TTC549 (cell line): ENCODE results near the gene LHFPL2.
"Not testable (repeated sequence)": the region's sequence is repeated elsewhere in the genome, so short reads cannot be mapped to it uniquely, and the experiment has no call there.

Source experiments
- FAIRE-seq: peaks from 2 replicates; lab custom pipeline; 2012; peaks lifted over from hg19 to GRCh38; lab: Jason Lieb, UNC

Gene LHFPL2

DNA sequence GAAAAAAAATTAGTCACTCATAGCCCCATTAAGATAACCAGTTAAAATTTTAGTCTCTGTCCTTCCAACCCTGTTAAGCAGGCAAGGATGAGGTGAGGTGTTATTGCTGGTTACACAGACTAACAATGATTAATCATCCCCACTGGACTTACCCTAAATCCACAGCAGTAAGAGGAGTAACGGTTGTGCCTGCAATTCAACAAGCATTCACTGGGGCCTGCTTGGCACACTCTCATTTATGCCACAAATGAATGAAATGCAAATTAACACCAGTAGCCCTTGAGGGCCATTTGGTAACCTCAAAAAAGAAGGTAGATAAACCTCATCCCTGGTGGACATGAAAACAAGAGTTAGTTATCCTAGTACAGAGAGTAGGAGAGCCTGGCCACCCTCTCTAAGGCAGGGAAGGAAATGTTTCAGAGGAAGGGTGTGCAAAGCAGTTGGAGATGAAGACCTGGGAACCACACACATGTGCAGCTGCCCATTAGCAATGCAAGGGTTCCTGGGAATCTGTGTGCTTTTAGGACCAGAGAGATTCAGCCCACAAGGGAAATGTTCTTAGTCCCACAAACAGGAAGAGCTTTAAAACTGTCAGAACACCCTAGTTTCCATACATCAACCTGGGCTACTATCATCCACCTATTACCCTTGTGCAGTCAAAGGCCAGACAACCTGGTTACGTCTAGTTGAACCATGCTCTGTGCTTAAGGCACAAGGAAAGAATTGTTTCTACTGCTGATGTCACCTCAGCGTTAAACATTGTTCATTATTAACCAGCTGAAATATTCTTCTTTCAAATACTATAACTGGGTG, 7.7 kb downstream of the LHFPL2 start:
- no peak for FAIRE-seq

DNA sequence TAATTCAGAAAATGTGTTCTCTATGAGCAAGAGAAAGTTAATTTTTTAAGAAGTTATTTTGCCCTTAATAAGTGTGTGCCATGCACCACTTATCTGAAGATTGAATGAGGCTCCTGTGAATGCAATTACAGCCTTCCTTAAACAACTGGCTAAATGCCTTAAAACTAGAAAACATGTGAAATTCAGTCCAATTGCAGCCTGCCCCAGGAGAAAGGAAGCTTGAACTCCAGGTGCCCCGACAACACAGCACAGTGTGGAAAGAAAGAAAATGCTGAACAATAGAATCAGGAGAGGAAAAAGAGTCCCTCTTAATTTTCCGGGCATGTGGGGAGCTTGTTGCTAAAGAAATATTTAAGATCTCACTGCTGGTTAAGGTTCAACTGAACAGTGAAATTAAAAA, 8.8 kb downstream of the LHFPL2 start:
- no peak for FAIRE-seq

DNA sequence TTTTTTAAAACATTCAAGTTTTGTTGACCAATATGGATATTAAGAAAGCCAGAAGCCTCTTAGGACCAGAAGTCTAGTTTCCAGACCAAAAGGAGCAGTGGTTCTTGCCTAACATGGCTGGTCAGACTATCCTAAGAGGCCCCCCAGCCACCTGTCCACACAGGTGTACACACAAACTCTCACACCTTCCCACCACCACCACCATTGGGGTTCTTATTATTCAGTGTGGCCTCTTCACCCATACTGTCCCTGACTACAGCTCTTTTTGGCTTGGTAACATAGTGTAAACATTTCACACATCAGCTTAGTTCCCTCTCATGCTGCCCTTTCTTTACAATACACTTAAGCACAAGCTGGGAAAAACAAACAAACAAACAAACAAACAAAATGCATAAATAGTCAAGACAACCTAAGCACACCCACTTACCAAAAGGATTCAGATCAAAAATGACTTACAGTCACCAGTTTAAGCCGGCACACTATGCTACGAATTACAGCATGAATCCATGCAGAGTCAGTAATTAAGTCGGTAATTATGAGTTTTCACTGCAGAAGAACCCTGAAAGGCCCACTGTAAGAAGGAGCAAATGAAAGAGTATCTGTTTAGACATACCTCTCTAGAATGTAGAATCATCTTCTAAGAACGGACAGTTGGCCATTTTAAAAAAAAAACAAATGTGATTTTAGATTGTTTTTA, 9.5 kb downstream of the LHFPL2 start:
- no peak for FAIRE-seq

DNA sequence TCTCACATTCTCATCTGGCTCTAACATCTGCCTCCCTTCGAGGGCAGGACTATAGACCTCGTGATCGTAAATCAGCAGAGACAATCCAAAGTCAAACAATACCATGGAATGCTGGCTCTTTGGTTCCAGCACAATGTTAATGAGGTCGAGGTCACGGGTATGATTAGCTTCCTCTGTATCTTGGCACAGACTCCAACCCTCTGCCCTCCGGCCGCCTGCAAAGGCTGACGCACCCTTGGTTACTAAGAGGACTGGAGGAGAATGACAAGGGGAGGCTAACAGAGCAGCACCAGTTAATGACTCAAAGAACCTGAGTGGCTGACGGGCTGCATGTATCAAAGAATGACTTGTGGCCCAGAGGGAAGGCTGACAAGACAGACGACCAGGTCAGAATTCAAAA, 10.1 kb downstream of the LHFPL2 start:
- FAIRE-seq, result no peak

DNA sequence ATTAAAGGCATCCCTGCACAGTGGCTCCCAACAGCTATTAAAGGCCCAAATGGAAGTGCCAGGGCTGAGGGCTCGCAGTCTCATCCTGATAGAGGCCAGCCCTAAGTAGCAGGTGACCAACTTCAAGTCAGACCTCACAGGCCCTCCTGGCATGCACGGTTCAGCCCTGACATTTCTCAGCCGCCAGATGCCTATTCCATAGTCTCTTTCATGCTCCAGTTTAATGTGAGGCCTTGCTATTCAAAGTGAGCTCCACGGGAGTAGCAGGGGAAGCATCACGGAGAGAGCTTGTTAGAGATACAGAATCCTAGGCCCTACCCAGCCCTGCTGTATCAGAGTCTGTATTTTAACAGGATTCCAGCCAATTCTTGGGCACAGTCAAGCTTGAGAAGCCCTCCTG, 11.1 kb downstream of the LHFPL2 start:
- FAIRE-seq, result no peak

DNA sequence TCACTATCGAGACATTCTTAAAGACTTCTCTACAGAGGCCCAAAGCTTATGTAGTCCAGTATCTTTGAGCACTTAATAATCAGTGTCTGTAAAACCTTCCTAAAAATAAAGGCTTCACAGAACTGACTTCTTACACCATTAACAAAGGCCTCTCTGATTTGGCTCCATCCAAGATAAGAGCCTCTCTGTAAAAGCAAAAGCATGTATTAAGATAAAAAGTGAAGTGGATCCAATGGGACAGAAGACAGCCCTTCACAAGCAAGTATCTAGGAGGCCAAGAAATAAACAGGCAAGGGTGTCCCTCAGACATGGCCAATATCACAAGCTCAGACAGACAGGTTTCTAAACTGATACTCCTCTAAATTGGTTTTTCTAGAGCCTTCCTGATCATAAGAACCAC, 11.9 kb downstream of the LHFPL2 start:
- no peak for FAIRE-seq

DNA sequence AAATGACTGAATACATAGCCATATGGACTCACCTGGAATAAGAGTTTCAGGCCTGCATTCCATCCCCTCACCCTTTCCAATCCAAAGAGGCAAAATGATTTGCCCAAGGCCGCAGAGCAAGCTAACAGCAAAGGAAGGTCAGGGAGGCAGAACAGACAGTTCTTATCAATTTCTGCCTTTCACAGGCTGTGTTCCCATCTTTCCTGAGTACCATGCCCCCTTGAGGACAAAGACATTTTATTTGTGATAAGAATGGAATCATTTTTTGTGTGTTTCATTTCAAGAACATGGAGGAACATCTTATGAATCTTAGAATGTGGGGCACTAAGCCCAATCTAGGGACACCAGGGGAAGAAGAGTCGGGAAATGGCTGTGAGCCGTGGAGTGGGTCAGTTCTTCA, 13.9 kb downstream of the LHFPL2 start:
- FAIRE-seq, result no peak

DNA sequence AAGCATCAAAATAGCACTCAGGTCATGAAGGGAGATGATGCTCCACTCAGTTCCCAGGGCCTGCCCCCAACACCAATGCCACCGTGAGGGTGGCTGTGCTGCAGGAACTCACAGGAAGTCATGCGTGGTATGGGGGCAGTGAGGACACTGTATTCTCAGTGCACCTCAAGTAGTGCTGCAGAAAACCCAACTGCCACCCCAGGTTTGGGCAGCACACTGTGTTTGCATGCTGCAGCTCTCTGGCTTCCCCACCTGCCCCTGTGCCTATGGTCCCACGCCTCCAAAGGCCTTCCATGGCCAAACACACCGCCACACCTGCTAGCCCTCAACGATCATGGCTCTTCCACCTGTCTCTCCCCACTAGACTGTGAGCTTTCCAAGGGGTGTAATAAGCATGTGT, 14.3 kb downstream of the LHFPL2 start:
- FAIRE-seq, result no peak

DNA sequence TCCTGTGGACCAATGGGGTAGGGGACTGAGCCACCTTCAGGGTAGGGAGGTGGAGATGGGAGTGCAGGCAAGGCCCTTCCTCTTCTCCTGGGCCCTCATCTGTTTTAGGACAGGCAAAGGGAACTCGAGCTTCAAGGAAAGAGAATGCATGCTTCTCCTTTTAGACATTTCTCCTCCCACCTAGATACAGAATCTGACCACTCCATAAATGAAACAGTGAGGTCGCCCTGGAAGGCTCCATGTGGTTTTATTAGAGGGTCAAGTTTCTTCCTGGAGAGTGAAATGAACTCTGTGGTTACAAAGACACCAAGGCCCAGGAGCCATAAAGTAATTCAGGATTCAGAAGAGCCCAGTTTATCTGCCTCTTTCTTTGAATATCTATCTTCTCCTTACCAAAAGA, 14.9 kb downstream of the LHFPL2 start:
- no peak for FAIRE-seq

DNA sequence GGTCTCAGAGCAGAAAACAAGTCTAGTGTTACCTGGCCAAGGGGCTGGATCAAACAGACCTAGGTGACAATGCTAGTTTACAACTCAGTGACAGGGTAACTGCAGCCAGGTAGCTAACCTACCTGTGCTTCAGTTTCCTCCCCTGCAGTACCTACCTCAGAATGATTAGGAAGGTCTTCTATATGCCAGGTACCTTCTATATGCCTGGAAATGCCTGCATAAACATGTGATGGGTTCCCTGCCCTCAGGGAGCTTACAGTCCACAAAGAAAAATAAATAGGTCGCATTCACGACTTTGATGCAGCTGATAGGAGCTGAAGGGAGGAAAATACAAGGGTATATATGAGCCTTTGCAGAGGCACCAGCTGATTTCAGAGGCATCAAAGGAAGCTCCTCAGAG, 16.1 kb downstream of the LHFPL2 start:
- FAIRE-seq, result no peak

DNA sequence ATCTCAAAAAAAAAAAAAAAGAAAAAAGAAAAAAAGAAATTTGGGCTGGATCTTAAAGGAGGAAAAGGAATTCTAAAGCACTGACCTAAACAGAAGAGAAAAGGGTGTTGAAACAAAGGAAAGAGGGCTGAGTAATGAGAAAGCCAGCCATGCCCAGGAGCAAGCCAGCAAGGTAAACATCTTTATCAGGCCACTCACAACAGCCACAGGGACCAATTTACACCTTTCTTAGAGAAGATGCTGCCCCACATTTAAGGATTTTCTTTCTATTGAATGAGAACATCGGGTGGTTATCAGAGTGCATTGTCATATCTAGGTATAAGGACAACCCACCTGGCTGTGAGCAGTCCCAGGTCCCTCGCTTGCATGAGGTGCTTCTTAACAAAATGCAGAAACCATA, 16.6 kb downstream of the LHFPL2 start:
- no peak for FAIRE-seq

DNA sequence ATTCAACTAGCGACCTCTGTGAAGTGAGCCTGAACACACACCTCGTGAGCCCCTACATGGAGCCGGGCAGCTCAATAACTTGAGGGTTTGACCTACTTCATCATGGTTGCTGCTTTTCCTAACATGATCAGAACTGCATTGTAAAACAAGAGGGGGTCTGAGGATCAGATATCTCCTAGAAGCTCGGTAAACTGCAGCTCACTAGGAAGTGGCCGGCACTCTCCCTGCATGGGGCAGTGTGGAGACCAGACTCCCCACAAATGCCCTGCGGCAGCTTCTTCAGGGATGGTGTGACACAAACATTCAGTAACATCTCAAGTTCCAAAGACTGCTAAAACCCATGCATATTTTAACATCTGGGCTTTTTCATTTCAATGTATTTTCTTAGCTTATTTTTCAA, 18.5 kb downstream of the LHFPL2 start:
- no peak for FAIRE-seq

DNA sequence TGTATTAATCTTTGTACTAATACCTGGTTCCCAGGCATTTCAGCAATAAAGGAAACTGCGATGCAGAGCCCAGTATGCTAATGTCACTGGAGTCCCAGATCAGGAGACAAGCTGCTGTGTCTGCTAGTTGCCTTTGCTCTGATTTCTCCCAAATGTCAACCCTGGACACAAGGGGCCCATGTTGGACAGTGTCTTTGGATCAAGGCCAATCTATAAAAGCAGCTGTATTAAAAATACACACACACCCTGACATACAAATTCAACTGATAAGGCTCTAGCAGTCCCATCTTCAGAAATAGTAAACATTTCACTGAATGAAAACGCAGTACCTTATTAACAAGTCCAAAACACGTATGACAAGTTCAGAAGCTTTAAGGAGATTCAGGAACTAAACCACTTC, 18.9 kb downstream of the LHFPL2 start:
- no peak for FAIRE-seq

DNA sequence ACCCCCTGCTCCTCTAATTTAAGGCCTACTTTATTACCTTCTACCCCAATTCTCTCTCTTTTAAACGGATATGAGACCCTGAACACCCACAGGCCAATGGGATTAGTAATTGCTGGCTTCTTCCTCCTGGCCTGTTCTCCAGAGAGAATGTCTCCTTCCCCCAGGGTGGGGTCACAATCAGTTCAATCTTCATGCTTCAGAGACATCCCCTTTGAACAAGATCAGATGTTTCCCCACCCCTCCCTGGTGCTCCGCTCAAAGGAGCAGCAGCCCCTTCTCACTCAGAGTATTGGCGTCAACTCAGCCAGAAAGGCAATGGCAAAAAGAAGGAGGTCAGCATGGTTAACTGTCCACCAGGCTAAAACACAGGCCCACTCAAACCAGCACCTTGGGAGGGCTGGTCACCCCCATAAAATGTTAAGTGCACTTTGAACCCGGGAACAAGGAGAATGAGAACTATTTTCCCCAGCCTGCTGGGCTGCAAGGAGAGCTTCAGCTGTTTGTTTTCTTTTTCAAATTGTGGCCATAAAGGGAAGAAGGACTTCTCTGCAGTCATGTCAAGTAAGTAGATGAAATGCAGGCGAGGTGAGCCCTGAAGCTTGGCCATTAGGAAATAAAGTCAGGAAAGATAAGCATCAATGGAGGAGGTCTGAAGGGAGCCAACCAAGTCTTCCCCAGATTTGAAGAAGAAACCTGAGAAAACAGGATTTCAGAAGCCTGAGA, 20.1 kb downstream of the LHFPL2 start:
- FAIRE-seq, result no peak

DNA sequence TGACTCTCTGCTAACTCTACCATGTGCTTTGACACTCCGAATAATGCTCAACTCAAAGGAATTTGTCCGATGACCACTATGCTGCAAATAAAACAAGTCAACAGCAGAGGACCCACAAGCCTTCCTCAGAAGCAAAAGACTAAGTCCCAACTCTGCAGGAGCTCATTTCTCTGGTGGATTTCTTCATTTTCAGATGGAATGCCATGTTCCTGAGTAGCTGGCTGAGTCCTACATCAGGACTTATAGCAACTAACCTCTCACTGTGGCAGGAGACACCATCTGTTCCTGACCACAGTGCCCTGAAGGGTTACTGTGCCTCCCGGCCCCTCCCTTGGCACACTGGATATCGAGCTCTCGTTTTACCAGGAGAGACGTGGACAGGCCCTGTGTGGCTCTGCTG, 20.8 kb downstream of the LHFPL2 start:
- FAIRE-seq, result no peak

DNA sequence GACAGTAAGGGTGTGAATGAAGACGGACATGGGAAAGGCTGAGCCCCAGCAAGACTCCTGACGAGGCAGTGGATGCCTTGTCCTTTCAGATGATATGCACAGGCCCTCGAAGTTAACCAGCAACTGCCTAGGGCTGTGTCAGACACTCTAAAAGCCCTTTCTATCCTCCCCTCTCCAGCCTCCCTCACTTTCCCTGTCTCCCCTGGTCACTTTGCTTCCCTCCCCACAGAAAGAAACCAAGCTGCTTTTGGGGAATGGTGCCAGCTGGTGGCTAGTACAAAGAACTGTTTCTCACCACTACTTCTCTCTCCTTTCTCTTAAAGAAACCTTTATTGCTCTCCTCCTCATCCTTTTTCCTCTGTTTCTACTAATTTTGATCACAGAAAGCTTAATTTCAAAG, 21.4 kb downstream of the LHFPL2 start:
- FAIRE-seq, result no peak

DNA sequence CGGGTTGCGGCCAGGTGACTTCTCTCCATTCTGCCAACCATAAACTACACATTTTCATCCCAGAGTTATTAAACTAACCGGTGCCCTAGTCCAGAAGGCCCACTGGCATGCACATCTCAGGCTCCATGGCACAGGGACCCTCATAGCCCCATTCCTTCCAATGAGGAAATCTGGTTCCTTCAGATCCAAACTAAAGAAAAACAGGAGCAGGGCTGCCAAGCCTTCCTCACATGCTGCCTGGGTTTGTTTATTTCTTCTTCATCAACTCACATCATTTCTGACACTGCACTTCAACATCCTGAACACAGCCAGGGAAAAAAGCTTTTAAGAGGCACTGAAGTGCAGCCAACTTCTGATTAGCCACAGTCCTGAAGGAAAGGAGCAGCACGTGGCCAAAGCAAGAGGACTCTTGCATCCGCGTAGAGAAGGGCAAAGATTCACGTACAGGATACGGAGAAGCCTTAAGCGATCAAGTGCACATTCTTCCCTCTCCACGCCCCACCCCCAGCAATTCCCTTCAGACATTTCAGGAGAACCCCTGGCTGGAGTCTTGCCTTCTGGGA, 22.5 kb downstream of the LHFPL2 start:
- FAIRE-seq, result no peak

DNA sequence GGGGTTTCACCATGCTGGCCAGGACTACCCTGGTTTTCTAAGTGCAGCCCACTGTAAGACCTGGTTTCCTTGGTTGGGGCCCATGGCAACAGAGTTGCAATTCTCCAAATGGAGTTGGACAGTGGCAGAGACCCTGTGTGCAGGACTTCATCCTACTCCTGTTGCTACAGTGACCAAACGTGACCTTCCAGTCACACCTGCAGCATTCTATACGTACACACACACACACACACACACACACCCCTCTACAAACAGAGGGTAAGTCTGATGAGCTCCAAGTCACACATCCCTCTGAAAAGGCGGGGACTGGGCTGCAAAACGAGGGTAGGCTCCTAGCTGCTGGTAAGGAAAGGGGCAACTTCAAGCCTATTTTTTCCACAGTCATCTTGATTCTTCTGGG, 23.6 kb downstream of the LHFPL2 start:
- FAIRE-seq, result no peak

DNA sequence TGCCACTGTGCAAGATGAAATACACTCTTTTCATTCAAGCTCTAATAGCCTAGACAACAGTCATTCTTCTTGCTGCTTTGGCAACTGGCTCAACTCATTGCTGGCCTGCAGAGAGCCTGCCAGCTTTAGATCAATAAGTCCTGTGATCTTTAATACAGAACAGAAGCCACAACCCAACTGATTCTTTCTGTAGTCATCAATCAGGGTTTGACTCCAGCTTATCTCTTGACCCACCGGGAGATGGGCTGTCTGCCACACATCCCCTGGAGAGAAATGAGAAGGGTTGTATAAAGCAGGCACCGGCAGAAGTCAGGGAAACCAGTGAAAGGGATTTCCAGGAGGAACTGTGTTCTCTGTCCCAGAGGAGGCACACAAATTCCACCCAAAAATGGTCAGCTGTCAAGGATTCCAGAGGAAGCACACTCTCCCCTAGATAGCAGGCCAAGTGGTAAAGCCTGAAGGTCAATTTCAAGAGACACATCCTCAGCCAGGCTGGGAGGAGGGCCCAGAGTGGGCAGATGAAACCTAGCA, 24.5 kb downstream of the LHFPL2 start:
- no peak for FAIRE-seq

DNA sequence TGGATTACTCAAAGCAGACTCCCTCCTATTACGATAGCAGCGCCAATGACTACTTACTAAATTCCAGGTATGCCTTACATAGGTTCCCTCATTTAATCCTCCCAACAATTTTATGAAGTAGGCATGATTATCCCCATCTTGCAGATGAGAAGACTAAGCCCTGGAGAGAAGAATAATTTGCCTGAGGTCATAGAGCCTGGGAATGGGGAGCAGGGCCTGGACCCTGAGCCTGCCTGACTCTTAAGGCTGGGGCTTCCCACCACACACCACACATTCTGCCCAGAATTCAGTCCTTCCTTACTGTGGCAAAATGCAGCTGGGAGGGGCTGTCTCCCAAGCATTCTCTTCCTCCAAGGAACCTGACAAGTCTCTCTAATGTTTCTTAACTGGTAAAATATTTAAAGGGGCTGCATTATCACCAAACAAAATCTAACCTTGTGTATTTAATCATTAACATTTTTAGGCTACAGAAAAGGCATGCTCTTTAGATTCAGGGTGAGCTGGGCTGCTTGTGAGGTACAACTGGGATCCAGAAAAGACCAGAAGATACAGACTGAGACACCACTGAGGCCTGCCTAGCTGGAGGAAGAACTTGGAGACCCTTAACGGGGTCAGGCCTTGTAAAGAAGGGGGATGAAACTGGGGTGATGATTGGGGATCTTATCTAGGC, 26.1 kb downstream of the LHFPL2 start:
- FAIRE-seq, result no peak

DNA sequence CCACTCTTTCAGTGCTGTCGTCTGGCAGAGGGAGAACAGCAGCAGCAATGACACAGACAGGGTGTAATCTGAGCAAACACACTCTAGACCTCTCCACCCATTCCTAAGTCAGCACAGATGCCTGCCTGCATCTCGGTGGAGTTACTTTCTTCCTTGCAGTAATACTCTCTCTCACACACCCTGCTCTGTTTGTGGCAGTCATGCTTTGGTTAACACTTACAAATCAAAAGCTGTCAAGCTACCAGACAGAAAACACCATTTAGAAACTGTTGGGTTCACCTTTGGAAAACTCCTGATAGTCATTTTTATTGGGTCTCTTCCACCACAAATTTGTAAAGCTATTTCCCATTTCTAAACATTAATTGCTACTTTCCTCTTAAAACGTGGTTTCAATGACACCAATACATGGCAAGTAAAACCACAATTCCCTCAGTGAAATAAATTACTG, 27.3 kb downstream of the LHFPL2 start:
- FAIRE-seq, result no peak

DNA sequence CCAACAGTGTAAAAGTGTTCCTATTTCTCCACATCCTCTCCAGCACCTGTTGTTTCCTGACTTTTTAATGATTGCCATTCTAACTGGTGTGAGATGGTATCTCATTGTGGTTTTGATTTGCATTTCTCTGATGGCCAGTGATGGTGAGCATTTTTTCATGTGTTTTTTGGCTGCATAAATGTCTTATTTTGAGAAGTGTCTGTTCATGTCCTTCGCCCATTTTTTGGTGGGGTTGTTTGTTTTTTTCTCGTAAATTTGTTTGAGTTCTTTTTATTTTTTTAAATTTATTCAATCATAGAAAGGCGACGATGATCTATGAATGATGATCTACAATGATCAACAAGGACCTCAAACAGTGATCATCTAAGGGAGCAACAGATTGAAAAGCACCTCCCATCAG, 28.5 kb downstream of the LHFPL2 start:
- not testable (repeated sequence) for FAIRE-seq
